IMR-90 (cell line): Measurements from ENCODE around the gene HERC3. TPM values are rescaled to one million over a fixed set of nuclear protein-coding genes. Genes with fewer than 3 reads are reported as not detected.

Experiments used
- ATAC-seq: fragments of 200-7000 bp; cut with Tn5 transposase; 2 replicates; pipeline ENCODE4 v1.9.1; 2020; ENCODE audit warnings: low read depth, mild to moderate bottlenecking, moderate library complexity
- BruUV-seq: library from RNA; stranded (reverse); fragments of 400-500 nt; replicated peaks from 2 replicates; lab custom pipeline; 2021; lab: Mats Ljungman, UMichigan
- CTCF ChIA-PET: fragments of 300-600 bp; formaldehyde crosslinking; extraction: SDS; loops from one replicate; lab custom pipeline; 2021; ENCODE audit warnings: antibody characterized with exemption; lab: Yijun Ruan, JAX
- POLR2A ChIA-PET: fragments of 300-600 bp; sonication (Branson Sonifier 250); formaldehyde crosslinking; loops from one replicate; lab custom pipeline; 2022; ENCODE audit warnings: antibody characterized with exemption; ENCODE audit not compliant: unreplicated experiment; lab: Charles Lee
- DNase-seq: peaks from one replicate; pipeline ENCODE4 v3.0.0; 2013
- H2AFZ ChIP-seq: replicated peaks from 2 replicates; pipeline ENCODE3; 2013; ENCODE audit warnings: low read length, mild to moderate bottlenecking; ENCODE audit not compliant: poor library complexity
- H2AK5ac ChIP-seq: 2 replicates; pipeline ENCODE4 v1.6.1; 2013; ENCODE audit warnings: low read depth, low read length, inconsistent platforms
- H2AK9ac ChIP-seq: replicated peaks from 2 replicates; pipeline ENCODE3; 2013; ENCODE audit warnings: mild to moderate bottlenecking, low read depth, low read length, moderate library complexity; ENCODE audit not compliant: poor library complexity
- H2BK120ac ChIP-seq: 2 replicates; pipeline ENCODE4 v1.6.1; 2013; ENCODE audit warnings: low read depth, low read length, inconsistent platforms
- H2BK15ac ChIP-seq: 3 replicates; pipeline ENCODE4 v1.6.1; 2013; ENCODE audit warnings: low read depth, low read length, inconsistent platforms
- H2BK20ac ChIP-seq: 2 replicates; pipeline ENCODE4 v1.6.1; 2013; ENCODE audit warnings: low read depth, mild to moderate bottlenecking, inconsistent platforms, low read length, moderate library complexity
- H2BK5ac ChIP-seq: 2 replicates; pipeline ENCODE4 v1.6.1; 2013; ENCODE audit warnings: mild to moderate bottlenecking, low read depth, low read length, inconsistent platforms; ENCODE audit not compliant: poor library complexity, severe bottlenecking
- H3K14ac ChIP-seq: replicated peaks from 2 replicates; pipeline ENCODE4 v1.6.1; 2013; ENCODE audit warnings: low read depth, low read length, inconsistent platforms
- H3K18ac ChIP-seq: 2 replicates; pipeline ENCODE4 v1.6.1; 2013; ENCODE audit warnings: low read depth, low read length, control low read depth
- H3K23ac ChIP-seq: 2 replicates; pipeline ENCODE4 v1.6.1; 2013; ENCODE audit warnings: low read depth, low read length, inconsistent platforms
- H3K27ac ChIP-seq: 2 replicates; pipeline ENCODE4 v1.5.1; 2013; ENCODE audit warnings: mild to moderate bottlenecking, control low read depth, low read length; ENCODE audit not compliant: insufficient read depth
- H3K27me3 ChIP-seq: 2 replicates; pipeline ENCODE4 v1.6.1; 2013; ENCODE audit warnings: low read length; ENCODE audit not compliant: control insufficient read depth, insufficient read depth
- H3K36me3 ChIP-seq: 2 replicates; pipeline ENCODE4 v1.6.1; 2013; ENCODE audit warnings: low read length, mixed read lengths; ENCODE audit not compliant: control insufficient read depth, insufficient read depth
- H3K4ac ChIP-seq: 2 replicates; pipeline ENCODE4 v1.6.1; 2013; ENCODE audit warnings: low read depth, low read length, inconsistent platforms
- H3K4me1 ChIP-seq: 2 replicates; pipeline ENCODE4 v1.6.1; 2013; ENCODE audit warnings: low read length, mixed read lengths; ENCODE audit not compliant: control insufficient read depth, insufficient read depth
- H3K4me2 ChIP-seq: 2 replicates; pipeline ENCODE4 v1.6.1; 2013; ENCODE audit warnings: low read depth, mild to moderate bottlenecking, control low read depth, low read length, moderate library complexity
- H3K4me3 ChIP-seq: 2 replicates; pipeline ENCODE4 v1.5.1; 2013; ENCODE audit warnings: low read depth, mild to moderate bottlenecking, control low read depth, low read length, moderate library complexity; ENCODE audit not compliant: insufficient read depth
- H3K56ac ChIP-seq: 2 replicates; pipeline ENCODE4 v1.6.1; 2013; ENCODE audit warnings: low read length, inconsistent platforms; ENCODE audit not compliant: insufficient read depth; ENCODE audit errors: extremely low read depth
- H3K79me1 ChIP-seq, 2 experiments: 2 replicates each; pipeline ENCODE4 v1.6.1; 2013; ENCODE audit warnings: low read length in 2 of 2, inconsistent platforms in 1 of 2, low read depth in 1 of 2
- H3K9ac ChIP-seq: 2 replicates; pipeline ENCODE4 v1.6.1; 2013; ENCODE audit warnings: low read depth, low read length, control low read depth
- H3K9me1 ChIP-seq: 2 replicates; pipeline ENCODE4 v1.6.1; 2013; ENCODE audit warnings: low read length, inconsistent platforms; ENCODE audit not compliant: insufficient read depth
- H3K9me3 ChIP-seq: 2 replicates; pipeline ENCODE4 v1.6.1; 2013; ENCODE audit warnings: low read length; ENCODE audit not compliant: control insufficient read depth, insufficient read depth
- H4K20me1 ChIP-seq: 2 replicates; pipeline ENCODE4 v1.6.1; 2013; ENCODE audit warnings: low read length, inconsistent platforms; ENCODE audit not compliant: insufficient read depth
- H4K5ac ChIP-seq: 2 replicates; pipeline ENCODE4 v1.6.1; 2013; ENCODE audit warnings: mild to moderate bottlenecking, low read depth, low read length, control low read depth
- H4K8ac ChIP-seq, 2 experiments: 2 replicates each; pipeline ENCODE4 v1.6.1; 2013; ENCODE audit warnings: low read depth in 2 of 2, low read length in 2 of 2, control low read depth in 1 of 2, inconsistent platforms in 1 of 2
- H4K91ac ChIP-seq: 2 replicates; pipeline ENCODE4 v1.6.1; 2013; ENCODE audit warnings: low read depth, low read length, inconsistent platforms; ENCODE audit not compliant: insufficient read depth
- CEBPB ChIP-seq: IDR thresholded peaks from 2 replicates; pipeline ENCODE4 v1.6.1; 2012; ENCODE audit warnings: low read depth, low read length, improper control_type of control experiment
- FOS ChIP-seq: fragments of 150-350 bp; IDR thresholded peaks from 2 replicates; pipeline ENCODE4 v1.6.1; 2016; ENCODE audit warnings: low read depth, low read length
- MAFK ChIP-seq: IDR thresholded peaks from 2 replicates; pipeline ENCODE4 v1.6.1; 2012; ENCODE audit warnings: low read depth, low read length, improper control_type of control experiment
- MXI1 ChIP-seq: IDR thresholded peaks from 2 replicates; pipeline ENCODE4 v1.6.1; 2012; ENCODE audit warnings: low read depth, mild to moderate bottlenecking, low read length, moderate library complexity, borderline replicate concordance
- NFE2L2 ChIP-seq: fragments of 150-350 bp; IDR thresholded peaks from 2 replicates; pipeline ENCODE4 v1.6.1; 2016; ENCODE audit warnings: low read depth, mild to moderate bottlenecking, low read length
- WGBS, 2 experiments: methylation state at CpG; one replicate each; pipeline versions ENCODE4 v1.1.5 to v1.1.7; 2013; ENCODE audit warnings: missing lambda C conversion rate in 2 of 2; ENCODE audit not compliant: insufficient read length in 1 of 2; ENCODE audit errors: extremely low coverage in 2 of 2; 5-methylcytosine and 5-hydroxymethylcytosine counted together
- dilution Hi-C: fragments of 300-500 bp; cut with HindIII; formaldehyde crosslinking; loops from one replicate; pipeline ENCODE4 v1.14.3; 2018; ENCODE audit warnings: low sequenced_read_pairs; ENCODE audit not compliant: unreplicated experiment
- in situ Hi-C: fragments of 300-500 bp; cut with MboI; formaldehyde crosslinking; loops from 3 replicates; pipeline ENCODE4 v1.14.3; 2019; ENCODE audit warnings: low sequenced_read_pairs, inconsistent platforms, mixed read lengths
- intact Hi-C: fragments of 100-400 bp; cut with micrococcal nuclease; formaldehyde crosslinking; loops from 2 replicates; pipeline ENCODE4 v1.10.0; 2022
- polyA plus RNA-seq, 3 experiments: library from polyadenylated mRNA; depleted of rRNA; stranded (reverse); fragments of >200 nt; gene quantifications; 2 replicates each; pipeline ENCODE4 v1.2.3, GENCODE V29; 2012; ENCODE audit warnings: low replicate concordance in 1 of 3
- total RNA-seq: library from RNA; depleted of rRNA; stranded (reverse); fragments of >200 nt; gene quantifications from 2 replicates; pipeline ENCODE4 v1.2.3, GENCODE V29; 2012

HERC3 gene
- total and polyA plus RNA-seq, 2 of the 4 experiments (the other 2 are of a cell fraction): 8.9 to 9.5 TPM

DNA sequence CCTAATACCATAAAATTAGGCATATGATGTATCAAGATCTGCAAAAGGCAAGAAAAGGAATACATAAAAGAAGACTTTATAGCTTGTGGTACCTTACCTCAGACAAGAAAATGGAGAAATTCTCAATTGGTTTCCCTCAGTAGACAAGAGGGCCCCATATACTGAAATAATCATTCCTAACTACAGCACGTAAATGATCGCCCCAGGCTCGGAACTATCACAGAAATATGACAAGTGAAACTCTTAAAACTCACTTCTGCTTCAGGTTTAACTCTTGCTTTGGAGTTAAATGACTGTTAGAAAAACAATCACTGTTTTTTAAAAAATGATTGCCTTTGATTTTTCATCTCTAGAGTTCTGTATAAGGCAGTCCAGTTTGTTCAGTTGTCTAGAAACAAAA is 144.0 kb downstream of the HERC3 start:
- DNase-seq (no peak), ATAC-seq (no peak)
- no peak overlapping the region for H3K18ac ChIP-seq
- ChIA-PET POLR2A (no interaction called here), CTCF (interaction anchor here (0.5 to 1.0 kb wide), 2 partner anchors 29 to 361 kb away, joined by 3 to 5 read pairs; no protein-coding TSS in a partner anchor)
- H3K36me3 ChIP-seq: peaks cover 27% of the 10 kb centered on the region
- no peak overlapping the region for H3K4me3 ChIP-seq
- H3K23ac ChIP-seq: no peak overlapping the region
- no peaks in the 10 kb centered on the region for H3K9me3 ChIP-seq
- BruUV-seq: no TSS peak
- H2BK120ac ChIP-seq: no peak overlapping the region
- TF ChIP-seq FOS (no peak), CEBPB (no peak), MXI1 (no peak), MAFK (no peak), NFE2L2 (no peak)
- peaks cover 8% of the 10 kb centered on the region for H3K9me1 ChIP-seq
- H3K9ac ChIP-seq: no peak overlapping the region
- no peak overlapping the region for H4K8ac ChIP-seq
- no peak overlapping the region for H2BK5ac ChIP-seq
- H3K4ac ChIP-seq: no peak overlapping the region
- H2BK20ac ChIP-seq: no peak overlapping the region
- 0 out of 4 replicates have a peak, but pooled peaks cover 0 to 7% of the 10 kb centered on the region in 2 experiments for H3K79me1 ChIP-seq
- in situ Hi-C loops (no loop called here), intact Hi-C loops (no loop called here), dilution Hi-C loops (no loop called here)
- H4K20me1 ChIP-seq: no peaks in the 10 kb centered on the region
- no peak overlapping the region for H2AK9ac ChIP-seq
- no peak overlapping the region for H2AFZ ChIP-seq
- no peaks in the 10 kb centered on the region for H3K27me3 ChIP-seq
- H3K27ac ChIP-seq: no peak overlapping the region
- no peak overlapping the region for H2BK15ac ChIP-seq
- no peak overlapping the region for H4K91ac ChIP-seq
- H3K14ac ChIP-seq: no peak overlapping the region
- H3K4me1 ChIP-seq: peaks cover 2% of the 10 kb centered on the region; the same call in 1 of the 2 replicates
- H3K4me2 ChIP-seq: no peak overlapping the region
- no peak overlapping the region for H2AK5ac ChIP-seq
- H3K56ac ChIP-seq: no peak overlapping the region
- H4K5ac ChIP-seq: no peak overlapping the region
- no CpG with 5 or more reads among the region's 3 CpGs for WGBS, 2 experiments
